ENCODE data around the gene MATN3. TPM values are rescaled to one million over a fixed set of nuclear protein-coding genes. Genes with fewer than 3 reads are reported as not detected.

Gene MATN3
- polyA plus RNA-seq, 1 of the 3 experiments (the other 2 are of a cell fraction): 5.9 TPM

- H3K4me3 ChIP-seq (ENCODE audit: low read depth in 2 of 2, low read length in 1 of 2): no peak overlapping the region
- TF ChIP-seq EP300 (IDR thresholded peaks at IDR 0.05; ENCODE audit: borderline replicate concordance in 1 of 2, low read depth in 1 of 2, low read length in 1 of 2) (peak in 1 of 2 experiments; percentile 57; a peak in 2 of 4 replicates), SIN3A (IDR thresholded peaks at IDR 0.05; ENCODE audit: borderline replicate concordance, low read depth, low read length) (no peak), TCF12 (IDR thresholded peaks at IDR 0.05) (no peak), GATA2 (CRISPR knock-in tag; IDR thresholded peaks at IDR 0.05) (peak; percentile 83), CHD2 (IDR thresholded peaks at IDR 0.05; ENCODE audit: low read length, partially characterized antibody) (no peak), REST (IDR thresholded peaks at IDR 0.05; ENCODE audit: low read depth, low read length) (no peak), FOSL2 (IDR thresholded peaks at IDR 0.05; ENCODE audit: borderline replicate concordance, low read depth) (no peak), NFIC (IDR thresholded peaks at IDR 0.05; ENCODE audit: borderline replicate concordance) (no peak), YY1 (IDR thresholded peaks at IDR 0.05; ENCODE audit: low read depth) (no peak), ZBTB33 (IDR thresholded peaks at IDR 0.05; ENCODE audit: borderline replicate concordance, low read depth) (no peak), USF2 (IDR thresholded peaks at IDR 0.05; ENCODE audit: borderline replicate concordance, low read depth, low read length) (no peak), ELF1 (IDR thresholded peaks at IDR 0.05) (no peak), MAX (IDR thresholded peaks at IDR 0.05; ENCODE audit: low read depth) (no peak), RAD21 (IDR thresholded peaks at IDR 0.05; ENCODE audit: low read length) (peak; percentile 23), PBX3 (IDR thresholded peaks at IDR 0.05) (no peak)
- POLR2A ChIA-PET: interaction anchor here (1.9 kb wide), 1 partner anchor 15 kb away, joined by 6 read pairs; the partner anchor contains the start of gene WDR35
- DNase-seq: peak; percentile 74
- peak overlapping the region in 1 of 2 experiments; percentile 74; a peak in 2 of 4 replicates for H3K27ac ChIP-seq (ENCODE audit: low read depth in 2 of 2, low read length in 1 of 2)
- H3K4me1 ChIP-seq (ENCODE audit: control insufficient read depth in 1 of 2, insufficient read depth in 2 of 2, low read depth in 1 of 2, low read length in 1 of 2): peaks cover 0 to 13% of the 10 kb centered on the region in 2 experiments; a peak in 2 of 4 replicates
- no peaks in the 10 kb centered on the region for H3K9me2 ChIP-seq
- no peaks in the 10 kb centered on the region for H3F3A ChIP-seq (replicated peaks; ENCODE audit: insufficient read depth)
- H3K36me3 ChIP-seq (replicated peaks in 1 of 2; ENCODE audit: control insufficient read depth in 1 of 2, insufficient read depth in 2 of 2, low read length in 1 of 2): no peaks in the 10 kb centered on the region
- H3K9me3 ChIP-seq: no peaks in the 10 kb centered on the region
- H3K27me3 ChIP-seq (ENCODE audit: insufficient read depth): no peaks in the 10 kb centered on the region
- H4K20me1 ChIP-seq (ENCODE audit: insufficient read depth): no peaks in the 10 kb centered on the region
- no peak overlapping the region for H2AFZ ChIP-seq (ENCODE audit: low read depth)
- CTCF ChIA-PET: interaction anchor here (0.9 to 2.1 kb wide), 4 partner anchors 10 to 89 kb away, joined by 3 to 9 read pairs (median 3); partner anchors contain the start of gene LAPTM4A
- H3K4me2 ChIP-seq: no peak overlapping the region
- no peak overlapping the region for H3K9ac ChIP-seq
- H3K79me2 ChIP-seq (ENCODE audit: insufficient read depth): no peaks in the 10 kb centered on the region
- 87% methylated on average over 10 of the region's 10 CpGs for WGBS (ENCODE audit: low lambda C conversion rate)
Measured at GRCh38 chr2:20005067-20005627, 7.3 kb downstream of the MATN3 start.

Data from SK-N-SH (cell line).